Prostate gland (tissue), 2 donors: ENCODE results near the gene PGM3. TPM values are rescaled to one million over a fixed set of nuclear protein-coding genes. Genes with fewer than 3 reads are reported as not detected.

ENCODE experiments used
- DNase-seq: peaks from one replicate; pipeline ENCODE4 v3.0.0-alpha.2; 2019; ENCODE audit warnings: low spot score
- H3K27ac ChIP-seq, 2 donors: fragments of 200-600 bp; sonication (generic); 2 replicates each; pipeline ENCODE4 v1.5.1; 2017 to 2019
- H3K27me3 ChIP-seq: fragments of 200-600 bp; sonication (generic); replicated peaks from 2 replicates; pipeline ENCODE4 v1.5.1; 2019; ENCODE audit not compliant: insufficient read depth
- H3K36me3 ChIP-seq, 2 donors: fragments of 200-600 bp; sonication (generic); 1 replicate in 1 of 2; 2 replicates in 1 of 2; pipeline versions ENCODE4 v1.5.1 to v1.8.1; 2017 to 2019
- H3K4me1 ChIP-seq: fragments of 200-600 bp; sonication (generic); replicated peaks from 2 replicates; pipeline ENCODE4 v1.5.1; 2019
- H3K4me3 ChIP-seq, 2 donors: fragments of 200-600 bp; sonication (generic); 2 replicates each; pipeline ENCODE4 v1.5.1; 2017 to 2019
- H3K9me3 ChIP-seq: fragments of 200-600 bp; sonication (generic); 2 replicates; pipeline ENCODE4 v1.5.1; 2017
- POLR2A ChIP-seq: fragments of 450-650 bp; IDR thresholded peaks from one replicate; pipeline ENCODE4 v1.6.1; 2016; ENCODE audit warnings: antibody characterized with exemption, mild to moderate bottlenecking
- POLR2AphosphoS5 ChIP-seq: sonication (generic); formaldehyde crosslinking; IDR thresholded peaks from one replicate; pipeline ENCODE4 v1.6.1; 2017; ENCODE audit warnings: antibody characterized with exemption
- WGBS: methylation state at CpG from one replicate; pipeline ENCODE4 v1.1.5; 2018; 5-methylcytosine and 5-hydroxymethylcytosine counted together
- intact Hi-C: fragments of 100-400 bp; cut with DNase I; formaldehyde crosslinking; loops from one replicate; pipeline ENCODE4 v1.14.2; 2022
- total RNA-seq, 2 donors: library from RNA; depleted of rRNA; stranded (reverse); fragments of >200 nt; gene quantifications; one replicate each; pipeline ENCODE4 v1.1.0, GENCODE V29; 2016
- TF ChIP-seq, protein P1 (sequence below), 4 experiments: fragments of 200-600 bp in 2 of 4; fragments of 450-650 bp in 2 of 4; sonication (generic) in 2 of 4; IDR thresholded peaks; 1 replicate in 3 of 4; 2 replicates in 1 of 4; pipeline ENCODE4 v1.5.1; 2016 to 2019; ENCODE audit warnings: antibody characterized with exemption in 4 of 4, mild to moderate bottlenecking in 2 of 4, moderate library complexity in 2 of 4

Gene PGM3
- total RNA-seq, 2 donors from 2014 or later = 31.6 to 74.8 TPM

GRCh38 chr6:83215131-83216047 is 22.3 kb upstream of the PGM3 start:
- 38% methylated on average over 7 of the region's 7 CpGs for WGBS
- intact Hi-C loops = loop anchor here (2.0 kb wide), 1 partner anchor 149 kb away; the partner anchor contains the start of gene DOP1A

DNA sequence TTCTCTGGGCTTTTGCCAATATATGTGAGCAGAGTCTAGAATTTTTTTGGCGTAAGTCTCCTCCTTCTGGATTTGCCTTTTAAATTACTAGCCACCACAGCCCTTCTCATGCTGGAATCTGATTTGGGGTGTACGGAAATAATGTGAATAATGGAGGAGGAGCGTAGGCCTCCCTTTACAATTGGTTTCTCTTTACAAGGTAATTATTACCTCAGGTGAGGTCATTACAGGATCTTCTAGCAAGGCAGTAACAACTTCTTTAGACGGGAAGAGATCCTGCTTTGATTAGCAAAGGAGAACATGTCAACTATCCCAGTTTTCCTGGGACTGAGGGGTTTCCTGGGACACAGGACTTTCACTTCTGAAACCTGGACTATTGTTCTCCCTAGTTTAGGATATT is 9.0 kb upstream of the PGM3 start:
- no peaks in the 10 kb centered on the region for H3K9me3 ChIP-seq
- no peaks in the 10 kb centered on the region for H3K4me1 ChIP-seq
- no peak overlapping the region for H3K4me3 ChIP-seq
- TF ChIP-seq, protein P1, sequence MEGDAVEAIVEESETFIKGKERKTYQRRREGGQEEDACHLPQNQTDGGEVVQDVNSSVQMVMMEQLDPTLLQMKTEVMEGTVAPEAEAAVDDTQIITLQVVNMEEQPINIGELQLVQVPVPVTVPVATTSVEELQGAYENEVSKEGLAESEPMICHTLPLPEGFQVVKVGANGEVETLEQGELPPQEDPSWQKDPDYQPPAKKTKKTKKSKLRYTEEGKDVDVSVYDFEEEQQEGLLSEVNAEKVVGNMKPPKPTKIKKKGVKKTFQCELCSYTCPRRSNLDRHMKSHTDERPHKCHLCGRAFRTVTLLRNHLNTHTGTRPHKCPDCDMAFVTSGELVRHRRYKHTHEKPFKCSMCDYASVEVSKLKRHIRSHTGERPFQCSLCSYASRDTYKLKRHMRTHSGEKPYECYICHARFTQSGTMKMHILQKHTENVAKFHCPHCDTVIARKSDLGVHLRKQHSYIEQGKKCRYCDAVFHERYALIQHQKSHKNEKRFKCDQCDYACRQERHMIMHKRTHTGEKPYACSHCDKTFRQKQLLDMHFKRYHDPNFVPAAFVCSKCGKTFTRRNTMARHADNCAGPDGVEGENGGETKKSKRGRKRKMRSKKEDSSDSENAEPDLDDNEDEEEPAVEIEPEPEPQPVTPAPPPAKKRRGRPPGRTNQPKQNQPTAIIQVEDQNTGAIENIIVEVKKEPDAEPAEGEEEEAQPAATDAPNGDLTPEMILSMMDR (IDR thresholded peaks at IDR 0.05) = no peak
- no peak for TF ChIP-seq POLR2A
- no peak for TF ChIP-seq POLR2AphosphoS5
- DNase-seq = no peak
- no peaks in the 10 kb centered on the region for H3K27me3 ChIP-seq
- WGBS = 76% methylated on average over 4 of the region's 4 CpGs
- no peaks in the 10 kb centered on the region for H3K36me3 ChIP-seq
- intact Hi-C loops = no loop called here
- H3K27ac ChIP-seq = no peak overlapping the region

More at GRCh38 chr6:83215131-83216047, 22.3 kb upstream of the PGM3 start:
- Histone ChIP-seq H3K27ac (no peak overlapping the region), H3K4me3 (no peak overlapping the region), H3K9me3 (no peaks in the 10 kb centered on the region), H3K27me3 (no peaks in the 10 kb centered on the region), H3K4me1 (no peaks in the 10 kb centered on the region), H3K36me3 (no peaks in the 10 kb centered on the region)
- TF ChIP-seq POLR2A (no peak), POLR2AphosphoS5 (peak; percentile 47)
- TF ChIP-seq, protein P1 (IDR thresholded peaks at IDR 0.05) = peak; percentile 37 to 79 (median 60)
- peak; percentile 66 for DNase-seq

DNA sequence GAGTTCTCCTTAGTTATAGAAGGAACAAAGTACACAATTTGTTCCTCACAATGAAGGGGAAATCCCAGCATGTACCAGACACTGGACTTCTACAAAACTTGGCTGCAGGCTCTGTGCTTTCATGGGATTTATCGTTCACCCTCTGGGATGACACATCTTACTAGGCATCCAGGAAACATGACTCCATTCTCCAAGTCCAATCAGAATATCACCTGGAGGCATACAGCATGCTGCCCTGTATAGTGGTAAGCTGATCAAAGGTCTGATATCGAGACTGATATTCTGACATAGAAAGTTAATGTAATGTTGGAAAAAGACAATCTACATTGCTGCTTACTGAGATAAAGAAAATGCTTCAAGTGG is 6.8 kb upstream of the PGM3 start:
- Histone ChIP-seq H3K27me3 (no peaks in the 10 kb centered on the region), H3K27ac (no peak overlapping the region), H3K36me3 (no peaks in the 10 kb centered on the region), H3K4me1 (peaks cover 3% of the 10 kb centered on the region), H3K9me3 (no peaks in the 10 kb centered on the region), H3K4me3 (no peak overlapping the region)
- 39% methylated on average over 2 of the region's 2 CpGs for WGBS
- no peak for DNase-seq
- no peak for TF ChIP-seq POLR2A
- TF ChIP-seq, protein P1 (IDR thresholded peaks at IDR 0.05) = no peak
- no peak for TF ChIP-seq POLR2AphosphoS5
- intact Hi-C loops = no loop called here

DNA sequence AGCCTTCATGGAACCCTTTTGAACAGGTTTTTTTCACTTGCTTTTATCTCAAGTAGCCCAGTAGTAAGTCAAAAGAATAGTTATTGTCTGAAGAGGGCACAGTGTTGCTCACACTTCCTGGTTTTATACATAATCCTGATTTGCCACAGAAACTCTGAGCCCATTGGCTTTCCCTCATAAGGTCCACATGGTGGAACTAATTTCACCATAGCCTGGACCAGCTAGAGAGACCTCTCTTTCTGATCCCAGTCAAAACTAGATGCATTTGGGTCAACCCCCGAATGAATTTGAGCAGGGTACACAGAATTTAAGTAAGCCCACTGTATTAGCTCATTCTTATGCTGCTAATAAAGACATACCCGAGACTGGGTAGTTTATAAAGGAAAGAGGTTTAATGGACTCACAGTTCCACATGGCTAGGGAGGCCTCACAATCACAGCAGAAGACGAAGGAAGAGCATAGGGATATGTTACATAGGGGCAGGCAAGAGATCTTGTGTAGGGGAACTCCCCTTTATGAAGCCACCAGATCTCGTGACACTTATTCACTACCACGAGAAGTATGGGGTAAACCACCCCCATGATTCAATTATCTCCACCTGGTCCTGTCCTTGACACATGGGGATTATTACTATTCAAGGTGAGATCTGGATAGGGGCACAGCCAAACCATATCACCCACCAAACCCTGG is 6.3 kb upstream of the PGM3 start:
- no peak overlapping the region for H3K4me3 ChIP-seq
- H3K27ac ChIP-seq = no peak overlapping the region
- intact Hi-C loops = no loop called here
- TF ChIP-seq POLR2A (no peak), POLR2AphosphoS5 (no peak)
- TF ChIP-seq, protein P1 (IDR thresholded peaks at IDR 0.05) = no peak
- no peaks in the 10 kb centered on the region for H3K9me3 ChIP-seq
- whole genome bisulfite sequencing = 89% methylated on average over 5 of the region's 5 CpGs
- H3K27me3 ChIP-seq = no peaks in the 10 kb centered on the region
- H3K4me1 ChIP-seq = peaks cover 3% of the 10 kb centered on the region
- DNase-seq = no peak
- H3K36me3 ChIP-seq = no peaks in the 10 kb centered on the region
